Activated CD8-positive, alpha-beta memory T cell treated with anti-CD3 and anti-CD28 coated beads for 24 hours (primary cell): ENCODE data around the gene CALY.
A peak's percentile ranks its signal among the peaks of the same experiment; 100 is the strongest.

Experiments used
- DNase-seq: peaks from one replicate; pipeline ENCODE4 v3.0.0-alpha.2; 2020

CALY gene

GRCh38 chr10:133309100-133309719 lies 27.5 kb downstream of the CALY start:
- DNase-seq = no peak

- peak; percentile 99 for DNase-seq
These were observed 28.1 kb downstream of the CALY start, which contains the start of the genes TUBGCP2 and ZNF511 for GRCh38 chr10:133308421-133309099. Gene TUBGCP2 (minus strand): TSS chr10:133308872. CDS start chr10:133302941, 5,931 bp downstream. Gene ZNF511 (plus strand): TSS chr10:133308914. CDS start chr10:133308944, 30 bp downstream.

- DNase-seq = peak; percentile 92
These were observed 28.8 kb downstream of the CALY start for GRCh38 chr10:133307776-133308420.

GRCh38 chr10:133306941-133307379 lies 29.7 kb downstream of the CALY start:
- no peak for DNase-seq

GRCh38 chr10:133306097-133306476 lies 30.6 kb downstream of the CALY start:
- no peak for DNase-seq

GRCh38 chr10:133303206-133303605 lies 33.5 kb downstream of the CALY start:
- no peak for DNase-seq

GRCh38 chr10:133302230-133302629 lies 34.5 kb downstream of the CALY start:
- no peak for DNase-seq

GRCh38 chr10:133299738-133300137 lies 37.0 kb downstream of the CALY start:
- no peak for DNase-seq

- DNase-seq = no peak
These were observed 37.5 kb downstream of the CALY start for GRCh38 chr10:133299224-133299623.

GRCh38 chr10:133298466-133298865 lies 38.2 kb downstream of the CALY start:
- no peak for DNase-seq

GRCh38 chr10:133297504-133297903 lies 39.2 kb downstream of the CALY start:
- no peak for DNase-seq

GRCh38 chr10:133295426-133296320 lies 41.0 kb downstream of the CALY start:
- DNase-seq = no peak

GRCh38 chr10:133294189-133294588 lies 42.5 kb downstream of the CALY start:
- DNase-seq = no peak

GRCh38 chr10:133293810-133294119 lies 42.9 kb downstream of the CALY start:
- DNase-seq = no peak

- DNase-seq = no peak
These were observed 43.5 kb downstream of the CALY start for GRCh38 chr10:133292919-133293809.

- no peak for DNase-seq
These were observed 46.9 kb downstream of the CALY start for GRCh38 chr10:133289761-133290160.

- DNase-seq = no peak
These were observed 48.7 kb downstream of the CALY start for GRCh38 chr10:133287832-133288500.

GRCh38 chr10:133286366-133286765 lies 50.3 kb downstream of the CALY start:
- DNase-seq = no peak

GRCh38 chr10:133285217-133285616 lies 51.5 kb downstream of the CALY start:
- no peak for DNase-seq

GRCh38 chr10:133283931-133284330 lies 52.8 kb downstream of the CALY start:
- DNase-seq = no peak

GRCh38 chr10:133282846-133283390 lies 53.8 kb downstream of the CALY start:
- DNase-seq = no peak
